ENCODE measurements around the gene RAMP2. TPM values are rescaled to one million over a fixed set of nuclear protein-coding genes. Genes with fewer than 3 reads are reported as not detected.
A peak's percentile ranks its signal among the peaks of the same experiment; 100 is the strongest.

The RAMP2 gene
- total RNA-seq, 1 donor from 2014 or later, result 114 TPM

DNA sequence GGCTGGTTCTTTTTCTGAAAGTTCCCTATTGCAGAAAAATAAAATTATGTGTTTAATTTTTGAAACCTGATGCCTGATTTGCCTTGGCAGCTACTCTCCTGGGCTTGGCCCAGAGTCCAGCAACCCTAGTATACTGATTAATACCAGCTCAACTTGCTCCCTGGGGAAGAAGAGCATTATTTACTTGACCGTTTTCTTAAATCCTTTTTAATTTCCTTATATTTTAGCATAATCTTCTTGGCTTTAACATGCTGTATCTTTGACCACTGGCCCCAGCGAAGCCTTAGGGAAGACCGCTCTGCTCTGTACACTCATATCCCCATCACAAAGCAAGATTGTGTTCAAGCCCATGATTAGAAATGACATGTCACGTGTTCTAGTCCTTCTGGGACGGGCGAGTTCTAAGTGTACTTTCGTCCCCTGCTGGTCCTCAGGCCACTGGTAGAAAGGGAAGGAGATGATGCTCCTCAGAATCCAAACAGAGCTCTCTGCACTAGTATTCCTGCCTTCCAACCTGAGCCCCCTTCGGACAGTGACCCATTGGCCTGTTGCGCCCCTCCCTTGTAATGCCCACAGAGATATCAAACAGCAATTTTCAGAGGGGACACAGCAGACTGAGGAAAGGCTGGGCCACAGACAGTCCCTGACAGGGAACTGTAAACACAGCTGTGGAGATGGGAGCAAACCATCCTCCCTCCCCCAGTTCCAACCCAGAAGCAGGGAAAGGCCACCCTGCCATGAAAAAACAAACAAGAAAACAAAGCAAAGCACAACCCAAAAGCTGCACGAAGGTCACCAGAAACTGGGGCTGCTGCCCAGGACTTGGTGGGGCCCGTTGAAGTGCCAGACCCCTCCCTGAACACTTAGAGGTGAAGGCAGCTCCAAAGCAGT is 11.9 kb upstream of the RAMP2 start:
- Histone ChIP-seq H3K4me1 (peaks cover 24% of the 10 kb centered on the region), H3K9me3 (no peaks in the 10 kb centered on the region), H3K4me3 (no peak overlapping the region), H3K27ac (peak overlapping the region; percentile 45), H3K36me3 (no peaks in the 10 kb centered on the region), H3K27me3 (no peaks in the 10 kb centered on the region)
- DNase-seq (no peak), ATAC-seq (no peak)
- intact Hi-C loops (cut with DNase I), result no loop called here
- TF ChIP-seq, protein P1, sequence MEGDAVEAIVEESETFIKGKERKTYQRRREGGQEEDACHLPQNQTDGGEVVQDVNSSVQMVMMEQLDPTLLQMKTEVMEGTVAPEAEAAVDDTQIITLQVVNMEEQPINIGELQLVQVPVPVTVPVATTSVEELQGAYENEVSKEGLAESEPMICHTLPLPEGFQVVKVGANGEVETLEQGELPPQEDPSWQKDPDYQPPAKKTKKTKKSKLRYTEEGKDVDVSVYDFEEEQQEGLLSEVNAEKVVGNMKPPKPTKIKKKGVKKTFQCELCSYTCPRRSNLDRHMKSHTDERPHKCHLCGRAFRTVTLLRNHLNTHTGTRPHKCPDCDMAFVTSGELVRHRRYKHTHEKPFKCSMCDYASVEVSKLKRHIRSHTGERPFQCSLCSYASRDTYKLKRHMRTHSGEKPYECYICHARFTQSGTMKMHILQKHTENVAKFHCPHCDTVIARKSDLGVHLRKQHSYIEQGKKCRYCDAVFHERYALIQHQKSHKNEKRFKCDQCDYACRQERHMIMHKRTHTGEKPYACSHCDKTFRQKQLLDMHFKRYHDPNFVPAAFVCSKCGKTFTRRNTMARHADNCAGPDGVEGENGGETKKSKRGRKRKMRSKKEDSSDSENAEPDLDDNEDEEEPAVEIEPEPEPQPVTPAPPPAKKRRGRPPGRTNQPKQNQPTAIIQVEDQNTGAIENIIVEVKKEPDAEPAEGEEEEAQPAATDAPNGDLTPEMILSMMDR (IDR thresholded peaks at IDR 0.05), result no peak

DNA sequence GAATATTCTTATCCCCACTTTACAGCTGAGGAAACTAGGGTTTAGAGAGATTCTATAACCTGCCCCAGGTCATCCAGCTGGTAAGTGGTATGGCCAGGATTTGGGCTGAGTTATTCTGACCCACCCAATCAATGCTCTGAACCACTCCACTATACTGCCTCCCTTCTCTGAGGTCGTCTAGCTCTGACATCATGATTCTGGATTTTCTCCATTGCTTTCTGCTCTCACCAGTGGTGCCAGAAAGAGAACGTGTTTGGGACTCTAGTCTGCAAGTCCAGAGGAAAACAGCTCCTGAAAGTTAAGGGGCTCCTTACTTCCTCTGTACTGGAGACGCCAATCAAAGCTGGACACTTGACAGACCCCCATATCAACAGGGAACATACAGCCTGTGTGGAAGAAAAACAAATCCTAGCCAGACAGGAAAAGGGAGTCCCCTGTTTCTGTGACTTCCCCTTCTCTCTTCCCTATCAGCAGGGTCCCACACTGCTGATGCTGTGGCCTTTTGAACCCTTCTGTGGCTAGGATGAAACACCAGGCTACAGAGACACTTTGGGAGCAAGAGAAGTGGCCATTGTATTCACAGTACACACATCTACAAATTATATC is 10.2 kb upstream of the RAMP2 start:
- Histone ChIP-seq H3K27ac (no peak overlapping the region), H3K4me3 (no peak overlapping the region), H3K27me3 (no peaks in the 10 kb centered on the region), H3K9me3 (no peaks in the 10 kb centered on the region), H3K36me3 (no peaks in the 10 kb centered on the region), H3K4me1 (peaks cover 21% of the 10 kb centered on the region)
- intact Hi-C loops (cut with DNase I), result no loop called here
- DNase-seq, result no peak
- peak; percentile 72 for ATAC-seq
- TF ChIP-seq, protein P1 (IDR thresholded peaks at IDR 0.05), result no peak

DNA sequence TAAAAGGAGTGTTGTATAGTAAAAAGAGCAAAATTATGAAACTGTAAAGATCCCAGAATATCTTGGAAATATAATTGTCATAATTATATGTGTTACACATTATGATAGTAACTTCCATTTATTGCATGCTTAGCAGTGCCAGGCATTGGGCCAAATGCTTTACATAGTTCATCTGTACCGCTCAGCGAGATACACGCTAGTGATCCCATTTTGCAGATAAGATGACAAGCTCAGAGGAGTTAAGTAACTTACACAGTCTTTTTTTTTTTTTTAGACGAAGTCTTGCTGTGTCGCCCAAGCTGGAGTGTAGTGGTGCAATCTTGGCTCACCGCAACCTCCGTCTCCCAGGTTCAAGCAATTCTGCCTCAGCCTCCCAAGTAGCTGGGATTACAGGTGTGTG is 9.4 kb upstream of the RAMP2 start:
- ATAC-seq (no peak), DNase-seq (no peak)
- no peak overlapping the region for H3K4me3 ChIP-seq
- no peaks in the 10 kb centered on the region for H3K27me3 ChIP-seq
- TF ChIP-seq, protein P1 (IDR thresholded peaks at IDR 0.05), result no peak
- no peaks in the 10 kb centered on the region for H3K9me3 ChIP-seq
- H3K36me3 ChIP-seq, result no peaks in the 10 kb centered on the region
- no peak overlapping the region for H3K27ac ChIP-seq
- intact Hi-C loops (cut with DNase I), result no loop called here
- H3K4me1 ChIP-seq, result peaks cover 21% of the 10 kb centered on the region

DNA sequence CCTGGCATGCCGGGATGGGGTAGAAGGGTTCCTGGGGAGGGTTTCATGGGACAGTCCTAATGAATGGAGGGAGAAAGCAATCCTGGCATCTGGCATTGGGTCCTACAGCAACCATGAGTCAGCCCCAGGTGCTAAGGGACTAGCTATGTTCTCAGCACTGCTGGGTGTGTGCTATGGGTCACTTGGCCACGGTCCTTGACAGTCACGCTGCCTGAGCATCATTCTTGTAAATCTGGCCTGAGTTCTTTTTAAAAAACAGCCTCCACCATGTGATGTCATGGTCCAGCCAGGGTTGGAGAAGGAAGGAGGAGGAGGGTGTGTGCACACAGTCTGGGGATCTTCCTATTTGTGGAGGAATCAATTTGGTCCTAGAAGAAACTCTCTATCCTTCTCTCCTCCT is 6.2 kb upstream of the RAMP2 start:
- Histone ChIP-seq H3K9me3 (no peaks in the 10 kb centered on the region), H3K4me3 (no peak overlapping the region), H3K4me1 (peaks cover 16% of the 10 kb centered on the region), H3K27me3 (no peaks in the 10 kb centered on the region), H3K36me3 (no peaks in the 10 kb centered on the region), H3K27ac (no peak overlapping the region)
- peak; percentile 26 for ATAC-seq
- intact Hi-C loops (cut with DNase I), result no loop called here
- DNase-seq, result no peak
- TF ChIP-seq, protein P1 (IDR thresholded peaks at IDR 0.05), result no peak

DNA sequence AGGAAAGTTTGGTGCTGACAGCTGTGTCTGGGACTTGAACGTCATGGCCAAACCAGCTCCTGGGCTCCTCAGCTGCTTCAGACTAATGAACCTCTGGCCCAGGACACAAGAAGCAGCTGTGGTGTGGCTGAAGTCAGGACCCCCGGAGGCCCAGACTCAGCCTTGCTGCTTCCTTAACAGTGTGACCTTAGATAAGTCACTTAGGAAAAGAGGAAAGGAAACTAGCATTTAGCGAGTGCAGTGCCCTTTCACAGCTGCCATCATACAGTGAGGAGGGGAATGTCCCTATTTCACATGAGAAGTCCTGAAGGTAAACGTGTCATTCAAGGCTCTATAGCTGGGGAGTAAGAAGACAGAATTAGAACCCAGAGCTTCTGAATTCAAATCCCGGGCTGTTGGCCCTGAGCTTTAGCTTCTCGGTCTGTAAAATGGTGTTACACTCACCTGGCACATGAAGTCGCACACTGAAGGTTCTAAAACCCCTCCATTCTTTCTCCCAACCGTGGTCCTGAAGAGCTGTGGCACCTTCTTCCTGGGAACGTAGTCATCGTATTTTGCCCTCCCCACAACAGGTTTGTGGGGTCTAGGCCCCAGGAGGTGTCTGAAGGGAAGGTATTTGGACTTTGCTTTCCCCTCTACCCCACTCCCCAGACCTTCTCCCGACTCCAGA is 910 bp upstream of the RAMP2 start:
- ATAC-seq (no peak), DNase-seq (no peak)
- intact Hi-C loops (cut with DNase I), result no loop called here

More for the DNA sequence above, 910 bp upstream of the RAMP2 start:
- peak overlapping the region; percentile 58 for H3K4me3 ChIP-seq
- H3K4me1 ChIP-seq, result peaks cover 6% of the 10 kb centered on the region
- H3K36me3 ChIP-seq, result no peaks in the 10 kb centered on the region
- H3K27me3 ChIP-seq, result peaks cover 17% of the 10 kb centered on the region
- no peaks in the 10 kb centered on the region for H3K9me3 ChIP-seq
- peak overlapping the region; percentile 73 for H3K27ac ChIP-seq
- TF ChIP-seq, protein P1 (IDR thresholded peaks at IDR 0.05), result no peak

All from upper lobe of right lung (tissue), 1 donor.